ENCODE data around the gene RAP1GAP2.

- TF ChIP-seq, protein P1, sequence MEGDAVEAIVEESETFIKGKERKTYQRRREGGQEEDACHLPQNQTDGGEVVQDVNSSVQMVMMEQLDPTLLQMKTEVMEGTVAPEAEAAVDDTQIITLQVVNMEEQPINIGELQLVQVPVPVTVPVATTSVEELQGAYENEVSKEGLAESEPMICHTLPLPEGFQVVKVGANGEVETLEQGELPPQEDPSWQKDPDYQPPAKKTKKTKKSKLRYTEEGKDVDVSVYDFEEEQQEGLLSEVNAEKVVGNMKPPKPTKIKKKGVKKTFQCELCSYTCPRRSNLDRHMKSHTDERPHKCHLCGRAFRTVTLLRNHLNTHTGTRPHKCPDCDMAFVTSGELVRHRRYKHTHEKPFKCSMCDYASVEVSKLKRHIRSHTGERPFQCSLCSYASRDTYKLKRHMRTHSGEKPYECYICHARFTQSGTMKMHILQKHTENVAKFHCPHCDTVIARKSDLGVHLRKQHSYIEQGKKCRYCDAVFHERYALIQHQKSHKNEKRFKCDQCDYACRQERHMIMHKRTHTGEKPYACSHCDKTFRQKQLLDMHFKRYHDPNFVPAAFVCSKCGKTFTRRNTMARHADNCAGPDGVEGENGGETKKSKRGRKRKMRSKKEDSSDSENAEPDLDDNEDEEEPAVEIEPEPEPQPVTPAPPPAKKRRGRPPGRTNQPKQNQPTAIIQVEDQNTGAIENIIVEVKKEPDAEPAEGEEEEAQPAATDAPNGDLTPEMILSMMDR (IDR thresholded peaks at IDR 0.05) = no peak
- TF ChIP-seq POLR2A (IDR thresholded peaks at IDR 0.05) = no peak
Measured at GRCh38 chr17:2897605-2898004, 101.4 kb downstream of the RAP1GAP2 start.

Measured in Peyer's patch (tissue), 4 donors.